ENCODE measurements around the gene TAF15. TPM values are rescaled to one million over a fixed set of nuclear protein-coding genes. Genes with fewer than 3 reads are reported as not detected.

The TAF15 gene
- total RNA-seq, 1 experiment from 2014 or later = 32.4 TPM

- Histone ChIP-seq H2AFZ (ENCODE audit: low read length) (no peak overlapping the region), H3K9me2 (replicated peaks; ENCODE audit: low read length) (no peaks in the 10 kb centered on the region), H3K4me1 (ENCODE audit: insufficient read depth, low read length) (no peaks in the 10 kb centered on the region), H3K9me3 (ENCODE audit: low read length) (no peaks in the 10 kb centered on the region), H3K36me3 (ENCODE audit: low read depth, low read length) (peaks cover 34% of the 10 kb centered on the region), H3K4me3 (ENCODE audit: low read length) (no peak overlapping the region), H3K27me3 (ENCODE audit: low read length) (no peaks in the 10 kb centered on the region), H3K27ac (ENCODE audit: low read length) (no peak overlapping the region), H3K9ac (ENCODE audit: low read length) (no peak overlapping the region), H4K20me1 (ENCODE audit: low read length) (no peaks in the 10 kb centered on the region), H3K79me2 (ENCODE audit: low read length) (no peaks in the 10 kb centered on the region), H3K4me2 (ENCODE audit: low read length) (no peak overlapping the region), H3F3A (ENCODE audit: low read length, unreplicated experiment) (no peaks in the 10 kb centered on the region)
- POLR2A ChIA-PET (ENCODE audit: unreplicated experiment) = no interaction called here
- no TSS peak for BruUV-seq (replicated peaks)
- DNase-seq (no peak), ATAC-seq (no peak)
- CTCF ChIA-PET = no interaction called here
- intact Hi-C loops (cut with micrococcal nuclease) = no loop called here
- TF ChIP-seq EZH2phosphoT487 (IDR thresholded peaks at IDR 0.05; ENCODE audit: borderline replicate concordance, low read length) (no peak), EZH2 (IDR thresholded peaks at IDR 0.05; ENCODE audit: low read length, unreplicated experiment) (no peak), CTCF (conservative IDR thresholded peaks at IDR 0.05; ENCODE audit: low read depth, low read length) (no peak)
Observed at GRCh38 chr17:35847633-35848373, 38.5 kb downstream of the TAF15 start.

GRCh38 chr17:35849469-35850348 lies 40.4 kb downstream of the TAF15 start:
- no peak overlapping the region for H2AFZ ChIP-seq (ENCODE audit: low read length)
- no peak overlapping the region for H3K4me3 ChIP-seq (ENCODE audit: low read length)
- intact Hi-C loops (cut with micrococcal nuclease) = no loop called here
- peaks cover 24% of the 10 kb centered on the region for H3K36me3 ChIP-seq (ENCODE audit: low read depth, low read length)
- no peaks in the 10 kb centered on the region for H4K20me1 ChIP-seq (ENCODE audit: low read length)
- TSS peak; percentile 6 for BruUV-seq (replicated peaks)
- no peaks in the 10 kb centered on the region for H3K9me3 ChIP-seq (ENCODE audit: low read length)
- H3K79me2 ChIP-seq (ENCODE audit: low read length) = no peaks in the 10 kb centered on the region
- H3K4me2 ChIP-seq (ENCODE audit: low read length) = no peak overlapping the region
- H3K9me2 ChIP-seq (replicated peaks; ENCODE audit: low read length) = no peaks in the 10 kb centered on the region
- ChIA-PET POLR2A (ENCODE audit: unreplicated experiment) (no interaction called here), CTCF (no interaction called here)
- H3K9ac ChIP-seq (ENCODE audit: low read length) = no peak overlapping the region
- no peaks in the 10 kb centered on the region for H3K4me1 ChIP-seq (ENCODE audit: insufficient read depth, low read length)
- no peaks in the 10 kb centered on the region for H3F3A ChIP-seq (ENCODE audit: low read length, unreplicated experiment)
- TF ChIP-seq EZH2phosphoT487 (IDR thresholded peaks at IDR 0.05; ENCODE audit: borderline replicate concordance, low read length) = no peak
- no peak for TF ChIP-seq EZH2 (IDR thresholded peaks at IDR 0.05; ENCODE audit: low read length, unreplicated experiment)
- peak; percentile 83 for TF ChIP-seq CTCF (conservative IDR thresholded peaks at IDR 0.05; ENCODE audit: low read depth, low read length)
- no peak overlapping the region for H3K27ac ChIP-seq (ENCODE audit: low read length)
- H3K27me3 ChIP-seq (ENCODE audit: low read length) = no peaks in the 10 kb centered on the region
- ATAC-seq = peak; percentile 69
- peak; percentile 58 for DNase-seq
